VCaP (cell line): ENCODE measurements around the gene ELP2.
A peak's percentile ranks its signal among the peaks of the same experiment; 100 is the strongest.
"Not testable (repeated sequence)": the region's sequence is repeated elsewhere in the genome, so short reads cannot be mapped to it uniquely, and the experiment has no call there.

Source experiments
- H3K27ac ChIP-seq: fragments of 450-650 bp; 2 replicates; pipeline ENCODE4 v1.5.1; 2017
- TF ChIP-seq, protein P1 (sequence below): fragments of 450-650 bp; conservative IDR thresholded peaks from 2 replicates; pipeline ENCODE4 v1.5.1; 2017; ENCODE audit warnings: mild to moderate bottlenecking, moderate library complexity

ELP2 gene

DNA sequence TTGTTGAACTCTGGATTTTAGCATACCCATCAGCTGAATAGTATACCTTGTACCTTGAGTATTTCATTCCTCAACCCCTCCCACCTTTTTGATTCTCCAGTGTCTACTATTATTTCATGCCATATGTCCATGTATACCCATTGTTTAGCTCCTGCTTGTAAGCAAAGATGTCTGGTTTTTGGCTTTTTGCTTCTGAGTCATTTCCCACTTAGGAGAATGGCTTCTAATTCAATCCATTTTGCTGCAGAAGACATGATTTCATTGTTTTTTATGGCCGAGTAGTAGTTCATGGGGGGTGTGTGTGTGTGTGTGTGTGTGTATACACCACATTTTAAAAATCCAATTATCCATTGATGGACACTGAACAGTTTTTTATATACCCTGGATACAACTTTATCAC lies 33.3 kb downstream of the ELP2 start:
- H3K27ac ChIP-seq = no peak overlapping the region
- TF ChIP-seq, protein P1, sequence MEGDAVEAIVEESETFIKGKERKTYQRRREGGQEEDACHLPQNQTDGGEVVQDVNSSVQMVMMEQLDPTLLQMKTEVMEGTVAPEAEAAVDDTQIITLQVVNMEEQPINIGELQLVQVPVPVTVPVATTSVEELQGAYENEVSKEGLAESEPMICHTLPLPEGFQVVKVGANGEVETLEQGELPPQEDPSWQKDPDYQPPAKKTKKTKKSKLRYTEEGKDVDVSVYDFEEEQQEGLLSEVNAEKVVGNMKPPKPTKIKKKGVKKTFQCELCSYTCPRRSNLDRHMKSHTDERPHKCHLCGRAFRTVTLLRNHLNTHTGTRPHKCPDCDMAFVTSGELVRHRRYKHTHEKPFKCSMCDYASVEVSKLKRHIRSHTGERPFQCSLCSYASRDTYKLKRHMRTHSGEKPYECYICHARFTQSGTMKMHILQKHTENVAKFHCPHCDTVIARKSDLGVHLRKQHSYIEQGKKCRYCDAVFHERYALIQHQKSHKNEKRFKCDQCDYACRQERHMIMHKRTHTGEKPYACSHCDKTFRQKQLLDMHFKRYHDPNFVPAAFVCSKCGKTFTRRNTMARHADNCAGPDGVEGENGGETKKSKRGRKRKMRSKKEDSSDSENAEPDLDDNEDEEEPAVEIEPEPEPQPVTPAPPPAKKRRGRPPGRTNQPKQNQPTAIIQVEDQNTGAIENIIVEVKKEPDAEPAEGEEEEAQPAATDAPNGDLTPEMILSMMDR = no peak

DNA sequence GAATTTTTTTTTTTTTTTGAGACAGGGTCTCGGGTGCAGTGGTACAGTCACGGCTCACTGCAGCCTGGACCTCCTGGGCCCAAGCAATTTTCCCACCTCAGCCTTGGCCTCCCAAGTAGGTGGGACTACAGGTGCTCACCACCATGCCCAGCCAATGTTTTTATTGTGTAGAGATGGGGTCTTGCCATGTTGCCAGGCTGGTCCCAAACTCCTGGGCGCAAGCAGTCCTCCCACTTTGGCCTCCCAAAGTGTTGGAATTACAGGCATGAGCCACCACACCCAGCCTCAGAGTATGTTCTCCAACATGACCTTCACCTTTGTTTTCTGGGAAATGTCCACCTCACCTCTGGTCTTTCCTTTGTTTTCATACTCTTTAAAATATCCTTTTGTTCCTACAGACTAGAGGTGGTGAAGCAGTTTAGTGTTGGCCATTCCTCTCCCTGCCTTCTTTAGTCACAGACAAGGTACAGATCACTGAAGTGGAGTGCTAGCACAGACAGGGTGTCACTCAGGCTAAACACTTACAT lies 38.1 kb downstream of the ELP2 start:
- H3K27ac ChIP-seq = no peak overlapping the region
- TF ChIP-seq, protein P1 = no peak

DNA sequence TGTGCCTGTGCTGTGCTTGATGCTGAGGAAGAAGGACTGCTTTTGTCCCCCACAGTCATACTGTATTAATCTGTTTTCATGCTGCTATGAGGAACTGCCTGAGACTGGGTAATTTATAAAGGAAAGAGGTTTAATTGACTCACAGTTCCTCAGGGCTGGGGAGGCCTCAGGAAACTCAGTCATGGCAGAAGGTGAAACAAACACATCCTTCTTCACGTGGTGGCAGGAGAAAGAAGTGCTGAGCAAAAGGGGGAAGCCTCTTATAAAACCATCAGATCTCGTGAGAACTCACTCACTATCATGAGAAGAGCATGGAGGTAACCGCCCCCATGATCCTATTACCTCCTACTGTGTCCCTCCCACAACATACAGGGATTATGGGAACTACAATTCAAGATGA lies 38.6 kb downstream of the ELP2 start:
- H3K27ac ChIP-seq = not testable (repeated sequence)

DNA sequence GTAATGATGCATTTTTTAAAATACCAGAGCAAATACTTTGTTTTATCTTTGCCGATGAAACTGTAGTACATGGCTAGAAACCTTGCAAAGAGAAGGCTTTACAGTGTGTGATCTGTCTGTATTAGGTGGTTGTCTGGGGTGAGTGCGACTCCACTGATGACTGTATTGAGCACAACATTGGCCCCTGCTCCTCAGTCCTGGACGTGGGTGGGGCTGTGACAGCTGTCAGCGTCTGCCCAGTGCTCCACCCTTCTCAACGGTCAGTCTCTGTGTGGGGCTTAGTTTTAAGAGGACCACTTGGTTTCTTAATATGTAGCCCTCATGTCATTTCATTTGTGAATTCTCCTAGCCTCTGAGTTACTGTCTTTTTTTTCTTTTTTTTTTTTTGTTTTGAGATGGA lies 40.2 kb downstream of the ELP2 start:
- TF ChIP-seq, protein P1 = no peak
- no peak overlapping the region for H3K27ac ChIP-seq

DNA sequence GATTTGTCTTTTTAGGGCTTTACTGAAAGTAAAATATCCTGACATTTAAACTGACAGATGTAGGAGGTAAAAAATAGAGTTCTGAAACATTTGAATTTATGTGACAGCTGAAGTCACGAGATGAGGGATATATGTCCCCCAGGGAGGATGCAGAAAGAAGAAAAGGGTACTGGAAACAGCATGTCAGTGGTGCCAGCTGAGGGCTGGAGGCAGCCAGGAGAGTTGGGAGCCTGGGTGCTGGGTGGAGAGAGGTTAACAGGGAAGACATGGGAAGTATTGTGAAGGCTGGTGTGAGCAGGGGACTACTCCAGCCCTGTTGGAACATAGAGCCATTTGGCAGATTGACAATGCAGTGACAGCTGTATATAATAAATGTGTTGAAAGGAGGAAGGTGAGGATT lies 45.8 kb downstream of the ELP2 start:
- TF ChIP-seq, protein P1 = no peak
- no peak overlapping the region for H3K27ac ChIP-seq

DNA sequence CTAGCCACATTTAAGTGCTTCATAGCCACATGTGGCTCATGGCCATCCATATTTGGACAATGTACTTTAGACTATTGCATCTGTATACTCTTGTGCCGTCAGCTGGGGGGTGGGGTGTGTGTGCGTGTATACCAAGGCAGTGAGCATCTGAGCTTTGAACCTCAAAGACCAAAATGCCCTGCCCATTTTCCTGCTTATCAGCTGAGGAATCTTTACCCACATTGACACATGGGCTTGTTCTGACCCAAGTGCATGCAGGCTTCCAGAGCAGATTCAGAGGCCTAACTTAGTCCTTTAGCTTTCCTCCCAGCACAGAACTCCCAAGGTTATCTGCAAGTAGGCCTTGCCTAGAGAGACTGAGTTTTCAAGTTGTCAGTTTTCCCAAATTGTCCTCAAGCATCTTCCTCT lies 46.5 kb downstream of the ELP2 start:
- TF ChIP-seq, protein P1 = no peak
- no peak overlapping the region for H3K27ac ChIP-seq

DNA sequence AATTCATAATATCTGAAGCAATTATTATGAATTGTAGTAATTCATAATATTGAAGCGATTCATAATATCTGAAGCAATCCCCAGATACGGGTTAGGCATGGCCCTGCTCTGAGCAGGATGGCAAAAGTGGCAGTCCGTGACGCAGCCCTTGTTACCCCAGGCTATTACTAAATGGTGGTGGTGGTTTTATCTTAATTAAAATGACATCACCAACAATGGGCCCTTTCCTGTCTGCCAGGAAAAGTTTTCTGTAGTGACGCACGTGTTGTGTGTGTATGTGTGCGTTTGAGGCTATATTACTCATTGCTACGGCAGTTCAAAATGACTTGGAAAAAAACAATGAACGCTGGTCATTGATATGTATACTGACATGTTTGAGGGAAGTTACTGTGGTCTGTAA lies 47.0 kb downstream of the ELP2 start:
- H3K27ac ChIP-seq = no peak overlapping the region
- TF ChIP-seq, protein P1 = no peak

DNA sequence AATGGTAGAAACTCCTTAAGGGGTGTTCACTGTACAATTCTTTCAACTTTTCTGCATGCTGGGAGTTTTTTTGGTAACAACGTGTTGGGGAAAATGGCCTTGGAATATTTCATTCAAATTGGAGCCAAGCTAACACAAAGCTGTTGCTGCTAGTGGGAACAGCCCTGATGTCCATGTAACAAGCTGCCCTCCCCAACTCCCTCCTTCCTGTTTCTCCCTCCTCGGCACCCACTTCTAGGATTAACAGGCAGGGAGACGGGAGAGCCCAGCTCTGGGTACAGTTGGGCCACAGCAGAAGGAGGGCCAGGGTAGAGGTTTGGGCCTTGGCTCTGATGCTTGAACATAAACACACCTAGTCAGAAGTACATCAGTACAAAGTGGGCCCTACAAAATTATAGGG lies 48.2 kb downstream of the ELP2 start:
- TF ChIP-seq, protein P1 = no peak
- 0 out of 2 replicates have a peak overlapping the region, but pooled peaks have one; percentile 5 for H3K27ac ChIP-seq
